GM23338 (cell line): ENCODE data around the gene ANKRD11. TPM values are rescaled to one million over a fixed set of nuclear protein-coding genes. Genes with fewer than 3 reads are reported as not detected.
"Not testable (repeated sequence)": the region's sequence is repeated elsewhere in the genome, so short reads cannot be mapped to it uniquely, and the experiment has no call there.

Source experiments
- ATAC-seq: fragments of 200-7000 bp; cut with Tn5 transposase; 3 replicates; pipeline ENCODE4 v1.9.1; 2020
- DNase-seq: peaks from one replicate; pipeline ENCODE4 v3.0.0-alpha.2; 2015; ENCODE audit warnings: low spot score
- H2AFZ ChIP-seq: fragments of 200-600 bp; sonication (generic); 2 replicates; pipeline ENCODE4 v1.8.0; 2016; ENCODE audit warnings: antibody characterized with exemption, mild to moderate bottlenecking, moderate library complexity
- H3F3A ChIP-seq: fragments of 200-600 bp; sonication (generic); replicated peaks from 2 replicates; pipeline ENCODE4 v1.8.0; 2017; ENCODE audit warnings: antibody characterized with exemption, mixed run types, low read depth
- H3K27ac ChIP-seq: fragments of 200-600 bp; sonication (generic); 2 replicates; pipeline ENCODE4 v1.6.1; 2016; ENCODE audit warnings: low read depth
- H3K27me3 ChIP-seq: fragments of 200-600 bp; sonication (generic); 2 replicates; pipeline ENCODE4 v1.8.0; 2016; ENCODE audit warnings: mild to moderate bottlenecking, mixed run types, moderate library complexity; ENCODE audit not compliant: insufficient read depth
- H3K36me3 ChIP-seq: fragments of 200-600 bp; sonication (generic); 2 replicates; pipeline ENCODE4 v1.8.0; 2016; ENCODE audit warnings: mild to moderate bottlenecking; ENCODE audit not compliant: insufficient read depth
- H3K4me1 ChIP-seq: fragments of 200-600 bp; sonication (generic); 2 replicates; pipeline ENCODE4 v1.8.0; 2016; ENCODE audit warnings: mild to moderate bottlenecking, moderate library complexity; ENCODE audit not compliant: insufficient read depth
- H3K4me2 ChIP-seq: fragments of 200-600 bp; sonication (generic); 2 replicates; pipeline ENCODE4 v1.7.1; 2017; ENCODE audit warnings: mixed run types
- H3K4me3 ChIP-seq: fragments of 200-600 bp; sonication (generic); 2 replicates; pipeline ENCODE4 v1.6.1; 2016; ENCODE audit warnings: mixed run types
- H3K79me2 ChIP-seq: fragments of 200-600 bp; sonication (generic); replicated peaks from 2 replicates; pipeline ENCODE4 v1.8.0; 2017; ENCODE audit warnings: mild to moderate bottlenecking; ENCODE audit not compliant: insufficient read depth
- H3K9me2 ChIP-seq: fragments of 200-600 bp; sonication (generic); 2 replicates; pipeline ENCODE4 v1.8.0; 2017; ENCODE audit not compliant: insufficient read depth
- H4K20me1 ChIP-seq: fragments of 200-600 bp; sonication (generic); replicated peaks from 2 replicates; pipeline ENCODE4 v1.8.0; 2017; ENCODE audit warnings: mild to moderate bottlenecking; ENCODE audit not compliant: insufficient read depth
- H3K27ac Mint-ChIP-seq: 2 replicates; pipeline ENCODE4 v1.8.0; 2020; ENCODE audit warnings: inconsistent platforms, mild to moderate bottlenecking, moderate library complexity, mixed read lengths
- H3K27me3 Mint-ChIP-seq: 3 replicates; pipeline ENCODE4 v1.8.0; 2022; ENCODE audit warnings: low read depth, mild to moderate bottlenecking, moderate library complexity, mixed read lengths, inconsistent platforms; ENCODE audit not compliant: insufficient read depth, poor library complexity
- H3K36me3 Mint-ChIP-seq: 3 replicates; pipeline ENCODE4 v1.8.0; 2021; ENCODE audit warnings: low read depth, mild to moderate bottlenecking, inconsistent platforms, moderate library complexity, mixed read lengths
- H3K4me1 Mint-ChIP-seq: 3 replicates; pipeline ENCODE4 v1.8.0; 2020; ENCODE audit warnings: mild to moderate bottlenecking, inconsistent platforms, mixed read lengths
- H3K4me3 Mint-ChIP-seq: 3 replicates; pipeline ENCODE4 v1.8.0; 2021; ENCODE audit warnings: moderate library complexity, mild to moderate bottlenecking, inconsistent platforms, mixed read lengths
- H3K9me3 Mint-ChIP-seq: 3 replicates; pipeline ENCODE4 v1.8.0; 2020; ENCODE audit warnings: moderate library complexity, mild to moderate bottlenecking, inconsistent platforms, mixed read lengths
- CREB1 ChIP-seq: fragments of 250-450 bp; sonication (Bioruptor Pico); IDR thresholded peaks from 2 replicates; pipeline ENCODE4 v1.5.0; 2020; ENCODE audit warnings: low read depth, mild to moderate bottlenecking, moderate library complexity
- CTCF ChIP-seq, 2 experiments: fragments of 200-600 bp in 1 of 2; sonication (generic) in 1 of 2; conservative IDR thresholded peaks; 2 replicates each; pipeline versions ENCODE4 v1.5.1 to v1.6.1; 2016 to 2017; ENCODE audit warnings: antibody characterized with exemption in 2 of 2, low read depth in 2 of 2, mild to moderate bottlenecking in 2 of 2, moderate library complexity in 1 of 2
- ETS1 ChIP-seq: IDR thresholded peaks from 2 replicates; pipeline ENCODE4 v1.6.1; 2016; ENCODE audit warnings: antibody characterized with exemption
- EZH2 ChIP-seq: fragments of 200-600 bp; sonication (generic); IDR thresholded peaks from one replicate; pipeline ENCODE4 v1.8.0; 2017; ENCODE audit warnings: antibody characterized with exemption, mild to moderate bottlenecking, low read depth; ENCODE audit not compliant: unreplicated experiment
- EZH2phosphoT487 ChIP-seq: fragments of 200-600 bp; sonication (generic); IDR thresholded peaks from one replicate; pipeline ENCODE4 v1.8.1; 2018; ENCODE audit warnings: antibody characterized with exemption; ENCODE audit not compliant: unreplicated experiment
- JUNB ChIP-seq: IDR thresholded peaks from one replicate; pipeline ENCODE4 v1.6.1; 2016; ENCODE audit warnings: antibody characterized with exemption; ENCODE audit not compliant: unreplicated experiment
- NANOG ChIP-seq: IDR thresholded peaks from 2 replicates; pipeline ENCODE4 v1.6.1; 2016; ENCODE audit warnings: antibody characterized with exemption, borderline replicate concordance
- REST ChIP-seq: IDR thresholded peaks from one replicate; pipeline ENCODE4 v1.6.1; 2018; ENCODE audit warnings: antibody characterized with exemption; ENCODE audit not compliant: unreplicated experiment
- STAT1 ChIP-seq: IDR thresholded peaks from one replicate; pipeline ENCODE4 v1.6.1; 2016; ENCODE audit warnings: antibody characterized with exemption; ENCODE audit not compliant: unreplicated experiment
- ZNF114 ChIP-seq: fragments of 250-450 bp; sonication (Bioruptor Pico); IDR thresholded peaks from 2 replicates; pipeline ENCODE4 v1.5.0; 2020; ENCODE audit warnings: mild to moderate bottlenecking, moderate library complexity
- polyA plus RNA-seq: library from polyadenylated mRNA; unstranded; fragments of >200 nt; fragmentation: Nextera tagmentation; extraction: Ambion mirVana; gene quantifications from 2 replicates; pipeline ENCODE4 v1.2.1, GENCODE V29; 2016
- total RNA-seq: library from RNA; depleted of rRNA; stranded (reverse); fragments of >200 nt; shearing (Covaris generic); gene quantifications from 2 replicates; pipeline ENCODE4 v1.2.3, GENCODE V29; 2014

The ANKRD11 gene
- total and polyA plus RNA-seq, 2 experiments from 2014 or later: 130 to 159 TPM

GRCh38 chr16:89307421-89307805, 182.9 kb downstream of the ANKRD11 start (continued):
- TF ChIP-seq CREB1 (no peak), NANOG (no peak), ZNF114 (CRISPR knock-in tag) (no peak), JUNB (no peak), STAT1 (no peak), REST (no peak)

- not testable (repeated sequence) for H2AFZ ChIP-seq
- H3K36me3 Mint-ChIP-seq: peaks cover 50% of the 10 kb centered on the region
- H3K27me3 Mint-ChIP-seq: peaks cover 20% of the 10 kb centered on the region
These were observed 183.6 kb downstream of the ANKRD11 start for GRCh38 chr16:89306457-89307420.

GRCh38 chr16:89304941-89305705, 185.2 kb downstream of the ANKRD11 start:
- Mint-ChIP-seq H3K27me3 (peaks cover 26% of the 10 kb centered on the region), H3K9me3 (no peaks in the 10 kb centered on the region), H3K36me3 (peaks cover 44% of the 10 kb centered on the region), H3K4me1 (peaks cover 13% of the 10 kb centered on the region), H3K27ac (no peak overlapping the region), H3K4me3 (no peak overlapping the region)
- Histone ChIP-seq H3K79me2 (peaks cover 79% of the 10 kb centered on the region), H4K20me1 (peaks cover 42% of the 10 kb centered on the region), H3K9me2 (no peaks in the 10 kb centered on the region), H3K4me2 (no peak overlapping the region), H3K27ac (no peak overlapping the region), H3K4me1 (no peaks in the 10 kb centered on the region), H2AFZ (no peak overlapping the region), H3F3A (peaks cover 3% of the 10 kb centered on the region; the same call in 1 of the 2 replicates), H3K27me3 (no peaks in the 10 kb centered on the region), H3K36me3 (no peaks in the 10 kb centered on the region), H3K4me3 (no peak overlapping the region)
- no peak for DNase-seq
- no peak for ATAC-seq
- TF ChIP-seq JUNB: no peak
- TF ChIP-seq REST: no peak
- TF ChIP-seq ETS1: no peak
- no peak for TF ChIP-seq EZH2phosphoT487
- TF ChIP-seq NANOG: no peak
- no peak for TF ChIP-seq CTCF (conservative IDR thresholded peaks at IDR 0.05; ENCODE audit: low read depth in 2 of 2)
- no peak for TF ChIP-seq EZH2

More at GRCh38 chr16:89306457-89307420, 183.6 kb downstream of the ANKRD11 start:
- not testable (repeated sequence) for H3K4me3 Mint-ChIP-seq, H3K27me3 ChIP-seq, DNase-seq, H3K4me1 ChIP-seq, ATAC-seq, H3K27ac ChIP-seq, H3K4me3 ChIP-seq, H3K4me2 ChIP-seq, H3F3A ChIP-seq, H3K9me3 Mint-ChIP-seq, H3K9me2 ChIP-seq, H3K36me3 ChIP-seq
- H4K20me1 ChIP-seq: peaks cover 49% of the 10 kb centered on the region
- Mint-ChIP-seq H3K27ac (peak overlapping the region; percentile 56), H3K4me1 (peaks cover 13% of the 10 kb centered on the region)
- peaks cover 79% of the 10 kb centered on the region for H3K79me2 ChIP-seq
